T-helper 2 cell treated with Interferon-gamma antibody and Interleukin-4, amounts not matched to agents 5 μg/mL and 100 μg/mL, for 36 hours (primary cell): ENCODE data around the gene HES2.
"Not testable (repeated sequence)": the region's sequence is repeated elsewhere in the genome, so short reads cannot be mapped to it uniquely, and the experiment has no call there.

Experiments used
- DNase-seq: peaks from one replicate; pipeline ENCODE4 v3.0.0; 2021; ENCODE audit warnings: low spot score
- H3K27ac Mint-ChIP-seq: one replicate; pipeline ENCODE4 v1.8.0; 2021; ENCODE audit warnings: mild to moderate bottlenecking, mixed read lengths
- H3K27me3 Mint-ChIP-seq: one replicate; pipeline ENCODE4 v1.8.0; 2021; ENCODE audit warnings: low read depth, mixed read lengths
- H3K36me3 Mint-ChIP-seq: one replicate; pipeline ENCODE4 v1.8.0; 2021; ENCODE audit warnings: low read depth, mixed read lengths
- H3K4me1 Mint-ChIP-seq: one replicate; pipeline ENCODE4 v1.8.0; 2021; ENCODE audit warnings: low read depth, mixed read lengths
- H3K4me3 Mint-ChIP-seq: one replicate; pipeline ENCODE4 v1.8.0; 2022; ENCODE audit warnings: mild to moderate bottlenecking, moderate library complexity, mixed read lengths
- H3K9me3 Mint-ChIP-seq: one replicate; pipeline ENCODE4 v1.8.0; 2021; ENCODE audit warnings: mixed read lengths

HES2 gene

GRCh38 chr1:6409053-6409452 is 10.7 kb downstream of the HES2 start:
- Mint-ChIP-seq H3K27ac (no peak overlapping the region), H3K27me3 (peaks cover 38% of the 10 kb centered on the region), H3K4me1 (no peaks in the 10 kb centered on the region), H3K9me3 (no peaks in the 10 kb centered on the region), H3K36me3 (no peaks in the 10 kb centered on the region), H3K4me3 (no peak overlapping the region)
- no peak for DNase-seq

- Mint-ChIP-seq H3K4me1 (no peaks in the 10 kb centered on the region), H3K36me3 (no peaks in the 10 kb centered on the region), H3K27ac (no peak overlapping the region), H3K9me3 (no peaks in the 10 kb centered on the region), H3K4me3 (no peak overlapping the region), H3K27me3 (peaks cover 36% of the 10 kb centered on the region)
- DNase-seq, result no peak
Measured at GRCh38 chr1:6408023-6408422, 11.7 kb downstream of the HES2 start.

GRCh38 chr1:6401673-6402072 is 18.0 kb downstream of the HES2 start:
- peaks cover 4% of the 10 kb centered on the region for H3K4me1 Mint-ChIP-seq
- H3K27ac Mint-ChIP-seq, result no peak overlapping the region
- no peaks in the 10 kb centered on the region for H3K36me3 Mint-ChIP-seq
- H3K27me3 Mint-ChIP-seq, result peaks cover 19% of the 10 kb centered on the region
- no peaks in the 10 kb centered on the region for H3K9me3 Mint-ChIP-seq
- no peak overlapping the region for H3K4me3 Mint-ChIP-seq
- DNase-seq, result no peak

GRCh38 chr1:6399294-6399693 is 20.4 kb downstream of the HES2 start:
- Mint-ChIP-seq H3K4me3 (no peak overlapping the region), H3K36me3 (no peaks in the 10 kb centered on the region), H3K9me3 (no peaks in the 10 kb centered on the region), H3K4me1 (peaks cover 9% of the 10 kb centered on the region), H3K27ac (no peak overlapping the region), H3K27me3 (peaks cover 5% of the 10 kb centered on the region)
- no peak for DNase-seq

- Mint-ChIP-seq H3K4me3 (no peak overlapping the region), H3K36me3 (no peaks in the 10 kb centered on the region), H3K27me3 (peaks cover 5% of the 10 kb centered on the region), H3K27ac (no peak overlapping the region), H3K4me1 (peaks cover 14% of the 10 kb centered on the region), H3K9me3 (no peaks in the 10 kb centered on the region)
- DNase-seq, result no peak
Measured at GRCh38 chr1:6397844-6398441, 21.8 kb downstream of the HES2 start.

GRCh38 chr1:6396998-6397397 is 22.7 kb downstream of the HES2 start:
- Mint-ChIP-seq H3K4me3 (no peak overlapping the region), H3K27ac (peak overlapping the region; percentile 4), H3K27me3 (peaks cover 5% of the 10 kb centered on the region), H3K4me1 (peaks cover 19% of the 10 kb centered on the region), H3K9me3 (no peaks in the 10 kb centered on the region), H3K36me3 (no peaks in the 10 kb centered on the region)
- no peak for DNase-seq

- not testable (repeated sequence) for H3K36me3 Mint-ChIP-seq, DNase-seq, H3K4me3 Mint-ChIP-seq, H3K9me3 Mint-ChIP-seq, H3K27ac Mint-ChIP-seq, H3K27me3 Mint-ChIP-seq
- H3K4me1 Mint-ChIP-seq, result peaks cover 22% of the 10 kb centered on the region
Measured at GRCh38 chr1:6395781-6396244, 23.9 kb downstream of the HES2 start.

- Mint-ChIP-seq H3K4me1 (peaks cover 22% of the 10 kb centered on the region), H3K27ac (peak overlapping the region; percentile 77), H3K4me3 (peak overlapping the region; percentile 70)
- not testable (repeated sequence) for H3K36me3 Mint-ChIP-seq, H3K9me3 Mint-ChIP-seq, DNase-seq, H3K27me3 Mint-ChIP-seq
Measured at GRCh38 chr1:6395130-6395529, 24.6 kb downstream of the HES2 start.

GRCh38 chr1:6393400-6394187 is 26.1 kb downstream of the HES2 start, which contains the start of gene ACOT7:
Gene ACOT7, minus strand, starts transcription at chr1:6393767. Its CDS starts 368 bp downstream, at chr1:6393399.
- Mint-ChIP-seq H3K4me3 (peak within 1 kb of the TSS; percentile 91), H3K36me3 (no peaks in the 10 kb centered on the region), H3K9me3 (no peaks in the 10 kb centered on the region), H3K27ac (peak within 1 kb of the TSS; percentile 96), H3K27me3 (no peaks in the 10 kb centered on the region), H3K4me1 (peaks cover 22% of the 10 kb centered on the region)
- DNase-seq, result peak; percentile 90

GRCh38 chr1:6392809-6393399 is 26.8 kb downstream of the HES2 start:
- no peaks in the 10 kb centered on the region for H3K9me3 Mint-ChIP-seq
- peak overlapping the region; percentile 87 for H3K27ac Mint-ChIP-seq

GRCh38 chr1:6391951-6392808 is 27.5 kb downstream of the HES2 start:
- no peaks in the 10 kb centered on the region for H3K27me3 Mint-ChIP-seq
- H3K9me3 Mint-ChIP-seq, result no peaks in the 10 kb centered on the region
- H3K36me3 Mint-ChIP-seq, result no peaks in the 10 kb centered on the region
- peak overlapping the region; percentile 62 for H3K27ac Mint-ChIP-seq
- no peak for DNase-seq
- H3K4me1 Mint-ChIP-seq, result peaks cover 22% of the 10 kb centered on the region
- H3K4me3 Mint-ChIP-seq, result peak overlapping the region; percentile 91

More at GRCh38 chr1:6392809-6393399, 26.8 kb downstream of the HES2 start:
- no peaks in the 10 kb centered on the region for H3K36me3 Mint-ChIP-seq
- DNase-seq, result no peak
- H3K4me3 Mint-ChIP-seq, result peak overlapping the region; percentile 91
- peaks cover 22% of the 10 kb centered on the region for H3K4me1 Mint-ChIP-seq
- H3K27me3 Mint-ChIP-seq, result no peaks in the 10 kb centered on the region

GRCh38 chr1:6389971-6390370 is 29.7 kb downstream of the HES2 start:
- peaks cover 3% of the 10 kb centered on the region for H3K36me3 Mint-ChIP-seq
- no peak overlapping the region for H3K4me3 Mint-ChIP-seq
- no peaks in the 10 kb centered on the region for H3K27me3 Mint-ChIP-seq
- no peak for DNase-seq
- peaks cover 15% of the 10 kb centered on the region for H3K4me1 Mint-ChIP-seq
- H3K27ac Mint-ChIP-seq, result no peak overlapping the region
- no peaks in the 10 kb centered on the region for H3K9me3 Mint-ChIP-seq

GRCh38 chr1:6386371-6386949 is 33.3 kb downstream of the HES2 start:
- H3K4me3 Mint-ChIP-seq, result no peak overlapping the region
- H3K27me3 Mint-ChIP-seq, result no peaks in the 10 kb centered on the region
- H3K27ac Mint-ChIP-seq, result no peak overlapping the region
- DNase-seq, result no peak
- H3K36me3 Mint-ChIP-seq, result peaks cover 9% of the 10 kb centered on the region
- peaks cover 4% of the 10 kb centered on the region for H3K9me3 Mint-ChIP-seq
- H3K4me1 Mint-ChIP-seq, result no peaks in the 10 kb centered on the region
